ENCODE results near the gene PRKRA.

- no peak for TF ChIP-seq CTCF (IDR thresholded peaks at IDR 0.05)
- no peak for TF ChIP-seq REST (IDR thresholded peaks at IDR 0.05; ENCODE audit: insufficient read depth in 1 of 2, low read depth in 2 of 2, low read length in 1 of 2)
- no peak for TF ChIP-seq SIN3A (IDR thresholded peaks at IDR 0.05; ENCODE audit: borderline replicate concordance, insufficient read depth, low read depth, low read length)
- TF ChIP-seq POLR2AphosphoS5 (IDR thresholded peaks at IDR 0.05; ENCODE audit: low read depth, low read length): no peak
Measured at GRCh38 chr2:178452870-178453269, 1.9 kb upstream of the PRKRA start.

Data from Panc1 (cell line).